ENCODE measurements around the gene CHRNA4. TPM values are rescaled to one million over a fixed set of nuclear protein-coding genes. Genes with fewer than 3 reads are reported as not detected.

The CHRNA4 gene
- total RNA-seq (2012; rRNA removed) (not detected in 2 replicates), polyA plus RNA-seq (2012; rRNA removed) (not detected in 2 replicates), Bru-seq, nascent RNA (not detected), BruChase-seq, experiment 1, labeled RNA remaining after a 6-hour chase (not detected), BruChase-seq, experiment 2, labeled RNA remaining after a 2-hour chase (not detected)
- polyA plus RNA-seq (2012; cell fraction: cytosol; rRNA removed) = not detected in 2 replicates
- not detected in 2 replicates for polyA plus RNA-seq (2012; cell fraction: nucleus; rRNA removed; ENCODE audit: low replicate concordance)
- long read RNA-seq = 0 reads

- H3K56ac ChIP-seq (ENCODE audit: extremely low read depth, insufficient read depth, low read length) = no peak within 1 kb of the TSS
- H3K79me1 ChIP-seq (ENCODE audit: low read depth in 1 of 2, low read length in 2 of 2) = no peaks in the 10 kb centered on the region
- ChIA-PET POLR2A (ENCODE audit: unreplicated experiment) (no interaction called here), CTCF (no interaction called here)
- H4K5ac ChIP-seq (ENCODE audit: low read depth, low read length) = no peak within 1 kb of the TSS
- H2AK9ac ChIP-seq (replicated peaks; ENCODE audit: low read depth, low read length, poor library complexity) = no peak within 1 kb of the TSS
- H3K9me3 ChIP-seq (ENCODE audit: control insufficient read depth, insufficient read depth, low read length) = no peaks in the 10 kb centered on the region
- H3K9ac ChIP-seq (ENCODE audit: low read depth, low read length) = no peak within 1 kb of the TSS
- TF ChIP-seq CEBPB (IDR thresholded peaks at IDR 0.05; ENCODE audit: low read depth, low read length) = no peak
- TF ChIP-seq USF2 (IDR thresholded peaks at IDR 0.05; ENCODE audit: low read depth, low read length) = no peak
- TF ChIP-seq MXI1 (IDR thresholded peaks at IDR 0.05; ENCODE audit: borderline replicate concordance, low read depth, low read length) = no peak
- no peak for TF ChIP-seq BHLHE40 (IDR thresholded peaks at IDR 0.05; ENCODE audit: low read depth, low read length)
- no peak for TF ChIP-seq RAD21 (IDR thresholded peaks at IDR 0.05; ENCODE audit: low read length)
- no peak for TF ChIP-seq FOS (IDR thresholded peaks at IDR 0.05; ENCODE audit: low read depth, low read length)
- no peak within 1 kb of the TSS for H3K4ac ChIP-seq (ENCODE audit: low read depth, low read length)
- WGBS, 2 experiments (ENCODE audit: extremely low coverage in 2 of 2, insufficient read length in 1 of 2) = no CpG with 5 or more reads among the region's 79 CpGs
- H3K23ac ChIP-seq (ENCODE audit: low read depth, low read length) = no peak within 1 kb of the TSS
- no peak within 1 kb of the TSS for H2BK15ac ChIP-seq (ENCODE audit: low read depth, low read length)
- no peak for DNase-seq
- no TSS peak for BruUV-seq (replicated peaks)
- H2BK120ac ChIP-seq (ENCODE audit: low read depth, low read length) = no peak within 1 kb of the TSS
- no peak within 1 kb of the TSS for H3K4me2 ChIP-seq (ENCODE audit: low read depth, low read length)
- no peaks in the 10 kb centered on the region for H4K20me1 ChIP-seq (ENCODE audit: insufficient read depth, low read length)
- H4K91ac ChIP-seq (ENCODE audit: insufficient read depth, low read depth, low read length) = no peak within 1 kb of the TSS
- no peak within 1 kb of the TSS for H3K14ac ChIP-seq (replicated peaks; ENCODE audit: low read depth, low read length)
- in situ Hi-C loops (cut with MboI; ENCODE audit: low sequenced_read_pairs) = no loop called here
- H2BK20ac ChIP-seq (ENCODE audit: low read depth, low read length) = no peak within 1 kb of the TSS
- dilution Hi-C loops (cut with HindIII; ENCODE audit: low sequenced_read_pairs, unreplicated experiment) = no loop called here
- H3K36me3 ChIP-seq (ENCODE audit: control insufficient read depth, insufficient read depth, low read length) = no peaks in the 10 kb centered on the region
- ATAC-seq (ENCODE audit: low read depth) = no peak
- H2AK5ac ChIP-seq (ENCODE audit: low read depth, low read length) = no peak within 1 kb of the TSS
- H2AFZ ChIP-seq (replicated peaks; ENCODE audit: low read length, poor library complexity) = peak within 1 kb of the TSS; percentile 21
- H4K8ac ChIP-seq (ENCODE audit: low read depth in 2 of 2, low read length in 2 of 2) = no peak within 1 kb of the TSS
- H3K4me3 ChIP-seq (ENCODE audit: insufficient read depth, low read depth, low read length) = no peak within 1 kb of the TSS
- no peak within 1 kb of the TSS for H3K18ac ChIP-seq (ENCODE audit: low read depth, low read length)
- no peaks in the 10 kb centered on the region for H3K9me1 ChIP-seq (ENCODE audit: insufficient read depth, low read length)
- intact Hi-C loops (cut with micrococcal nuclease) = no loop called here
- H2BK5ac ChIP-seq (ENCODE audit: low read depth, low read length, poor library complexity, severe bottlenecking) = no peak within 1 kb of the TSS
- no peaks in the 10 kb centered on the region for H3K4me1 ChIP-seq (ENCODE audit: control insufficient read depth, insufficient read depth, low read length)
- H3K27ac ChIP-seq (ENCODE audit: insufficient read depth, low read length) = no peak within 1 kb of the TSS
- peaks cover 36% of the 10 kb centered on the region for H3K27me3 ChIP-seq (ENCODE audit: control insufficient read depth, insufficient read depth, low read length)
These were observed at the start of gene CHRNA4 for GRCh38 chr20:63360850-63361518. Gene CHRNA4 (minus strand): TSS chr20:63361349. CDS start chr20:63361165, 184 bp downstream.
